ENCODE results near the gene NUDCD3. TPM values are rescaled to one million over a fixed set of nuclear protein-coding genes. Genes with fewer than 3 reads are reported as not detected.
"Not testable (repeated sequence)": the region's sequence is repeated elsewhere in the genome, so short reads cannot be mapped to it uniquely, and the experiment has no call there.

The NUDCD3 gene
- polyA plus RNA-seq, 1 donor = 86.1 TPM

- no peak for DNase-seq
These were observed 39.3 kb downstream of the NUDCD3 start for GRCh38 chr7:44451123-44451522.

- no peak for DNase-seq
These were observed 40.9 kb downstream of the NUDCD3 start for GRCh38 chr7:44449584-44449928.

DNA sequence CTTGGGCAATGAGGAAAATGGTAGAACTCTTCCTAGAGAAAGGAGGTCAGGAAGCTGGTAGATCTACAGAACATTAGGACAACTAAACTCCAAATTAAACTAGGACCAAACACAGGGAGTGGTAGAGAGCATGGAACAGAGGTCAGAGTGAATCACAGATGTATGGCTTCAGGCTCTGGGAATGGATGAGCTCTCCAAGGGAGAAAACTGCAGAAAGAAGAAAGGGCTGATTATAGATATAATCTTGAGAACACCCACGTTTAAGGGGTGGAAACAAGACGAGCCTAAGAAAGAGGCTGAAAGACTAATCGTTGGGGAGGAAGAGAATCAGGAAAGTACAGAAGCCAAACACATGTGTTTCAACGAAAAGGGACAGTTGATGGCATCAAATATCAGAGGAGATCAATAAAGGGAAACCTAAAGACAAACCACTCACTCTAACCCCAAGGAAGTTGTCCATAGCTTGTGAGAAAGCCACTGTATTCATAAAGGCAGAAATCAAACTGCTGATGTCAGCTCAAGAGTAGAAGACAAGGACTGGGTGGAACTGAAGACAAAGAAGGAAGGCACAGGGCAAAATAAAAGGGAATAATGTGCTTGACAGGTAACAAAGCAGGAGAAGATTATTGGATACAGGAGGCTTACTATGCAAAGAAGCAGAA, 41.4 kb downstream of the NUDCD3 start:
- DNase-seq = no peak

DNA sequence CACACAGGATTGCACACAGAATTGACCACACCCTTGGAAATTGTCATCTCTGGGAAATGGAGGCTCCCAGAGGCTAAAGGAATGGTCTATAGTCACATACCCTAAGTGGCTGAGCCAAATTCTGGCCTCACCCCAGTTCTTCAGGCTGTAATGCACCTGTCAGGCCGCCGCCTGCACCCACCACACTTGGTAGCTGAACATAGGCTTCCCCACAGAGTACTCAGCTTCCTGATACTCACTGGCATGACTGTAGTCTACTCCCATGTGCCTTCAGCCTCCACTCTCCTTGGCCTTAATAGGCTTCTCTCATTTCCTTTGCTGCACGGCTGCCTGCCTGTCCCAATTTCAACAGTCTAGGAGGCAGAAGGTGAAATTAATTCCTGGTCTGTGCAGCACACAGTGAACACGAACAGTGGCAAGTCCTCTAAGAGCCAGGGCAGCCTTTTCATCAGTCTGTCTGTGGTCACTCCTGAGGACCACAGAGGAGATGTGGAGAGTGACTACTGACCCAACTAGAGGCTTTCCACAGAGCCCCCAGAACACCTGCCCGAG, 42.5 kb downstream of the NUDCD3 start:
- no peak for DNase-seq

DNA sequence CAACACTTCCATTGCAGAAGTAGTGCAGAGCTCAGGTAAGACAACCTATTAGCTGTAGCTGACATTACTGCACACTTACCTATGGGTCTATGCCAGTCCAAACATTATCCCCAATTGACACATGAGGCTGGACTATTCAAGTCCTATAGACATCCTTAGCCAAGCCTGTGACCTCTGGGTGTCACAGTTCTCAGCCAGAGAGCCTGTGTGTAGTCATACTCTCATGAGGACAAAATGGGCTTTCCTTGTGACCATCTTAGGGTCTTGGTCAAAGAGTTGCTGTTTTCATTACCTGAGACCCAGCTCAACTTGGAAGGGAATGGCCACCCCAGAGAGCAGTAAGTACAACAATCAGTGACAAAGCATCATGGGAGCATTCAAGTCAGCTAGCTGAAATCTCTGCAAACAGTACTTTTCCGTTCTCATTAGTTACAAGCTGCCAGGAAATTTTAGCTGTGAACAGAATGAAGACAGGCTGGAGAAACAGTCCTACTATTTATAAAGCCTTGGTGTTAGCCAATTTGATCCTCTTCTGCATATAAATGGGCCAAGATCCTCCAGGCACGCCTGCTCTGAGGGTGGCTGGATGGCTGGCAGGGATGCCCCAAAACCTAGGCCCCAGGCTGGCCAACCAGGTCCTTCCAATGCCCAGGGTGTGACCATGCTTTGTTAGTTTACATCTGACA, 44.3 kb downstream of the NUDCD3 start:
- no peak for DNase-seq

- DNase-seq = no peak
These were observed 49.4 kb downstream of the NUDCD3 start for GRCh38 chr7:44441079-44441478.

DNA sequence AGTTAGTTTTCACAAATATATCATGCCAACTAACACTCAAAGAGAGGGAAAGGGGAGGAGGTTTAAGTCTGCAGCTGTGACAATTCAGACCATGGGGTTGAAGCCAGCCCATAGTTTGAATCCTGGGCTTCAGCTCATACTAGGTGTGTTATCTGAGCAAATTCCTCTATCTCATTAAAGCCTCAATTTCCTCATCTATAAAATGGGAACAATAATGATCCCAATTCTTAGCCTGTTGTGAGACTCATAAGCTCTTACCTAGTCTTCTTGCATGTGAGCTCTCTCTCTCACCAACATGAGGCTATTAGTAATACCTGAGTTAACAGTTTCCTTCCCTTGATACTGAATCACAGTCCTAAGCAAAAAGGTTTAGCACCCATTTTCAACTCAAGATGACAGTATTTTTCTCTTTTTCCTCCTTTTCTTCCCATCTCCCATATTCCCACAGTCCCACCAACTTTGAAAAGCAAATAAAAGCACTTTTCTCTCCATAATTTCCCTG, 49.8 kb downstream of the NUDCD3 start:
- DNase-seq = no peak

- no peak for DNase-seq
These were observed 50.5 kb downstream of the NUDCD3 start for GRCh38 chr7:44439926-44440325.

GRCh38 chr7:44438816-44439215, 51.6 kb downstream of the NUDCD3 start:
- DNase-seq = no peak

DNA sequence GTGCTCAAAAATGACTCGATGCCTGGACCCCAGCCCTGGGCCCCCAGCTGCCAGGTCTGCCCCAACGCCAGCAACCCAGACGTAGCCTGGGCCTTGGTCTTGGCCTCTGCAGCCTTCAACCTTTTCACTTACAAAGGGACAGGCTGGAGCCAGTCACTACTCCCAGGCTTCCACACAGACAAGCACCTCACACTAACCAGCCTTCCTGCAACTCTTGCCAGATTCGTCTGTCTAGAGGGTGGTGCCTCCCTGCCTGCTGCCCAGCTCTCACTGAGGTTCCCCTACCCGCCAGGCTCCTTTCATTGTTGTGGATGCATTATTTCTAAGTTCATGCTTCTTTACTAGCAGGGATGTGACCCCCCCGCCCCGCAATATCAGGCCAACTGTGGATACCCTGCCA, 56.3 kb downstream of the NUDCD3 start:
- no peak for DNase-seq

DNA sequence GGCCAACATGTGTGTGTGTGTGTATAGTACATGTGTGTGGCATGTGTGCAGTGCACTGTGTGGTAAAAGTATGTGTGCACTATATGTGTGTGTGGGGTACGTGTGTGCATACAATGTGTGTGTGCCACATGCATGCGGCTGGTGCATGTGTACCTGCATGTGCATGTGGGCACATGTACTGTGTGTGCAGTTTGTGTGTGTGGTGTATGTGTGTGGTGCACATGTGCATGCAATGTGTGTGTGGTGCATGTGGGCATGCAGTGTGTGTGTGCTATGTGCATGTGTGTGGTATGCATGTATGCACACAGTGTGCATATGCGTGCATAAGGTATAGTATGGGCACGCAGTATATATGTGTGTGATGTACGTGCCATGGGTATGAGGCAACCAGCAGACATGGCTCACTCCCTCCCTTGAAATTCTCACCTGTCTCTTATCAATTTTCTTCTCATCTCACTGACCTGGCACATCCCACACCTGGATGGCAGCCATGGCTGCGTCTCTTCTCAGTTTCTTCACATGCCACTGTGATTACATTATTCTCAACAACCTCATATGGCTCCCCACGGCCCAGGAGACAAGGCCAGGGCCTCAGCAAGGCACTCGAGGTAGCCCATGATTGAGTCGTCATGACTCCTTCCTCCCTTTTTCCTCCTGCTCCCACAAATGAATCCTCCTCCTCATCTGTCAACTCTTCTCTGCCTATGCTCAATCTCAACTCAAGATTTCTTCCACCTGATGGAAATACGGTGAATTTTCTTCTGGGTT, 57.0 kb downstream of the NUDCD3 start:
- no peak for DNase-seq

GRCh38 chr7:44432381-44432977, 58.0 kb downstream of the NUDCD3 start:
- DNase-seq = no peak

- DNase-seq = no peak
These were observed 59.3 kb downstream of the NUDCD3 start for GRCh38 chr7:44431091-44431608.

GRCh38 chr7:44430054-44430453, 60.4 kb downstream of the NUDCD3 start:
- DNase-seq = no peak

DNA sequence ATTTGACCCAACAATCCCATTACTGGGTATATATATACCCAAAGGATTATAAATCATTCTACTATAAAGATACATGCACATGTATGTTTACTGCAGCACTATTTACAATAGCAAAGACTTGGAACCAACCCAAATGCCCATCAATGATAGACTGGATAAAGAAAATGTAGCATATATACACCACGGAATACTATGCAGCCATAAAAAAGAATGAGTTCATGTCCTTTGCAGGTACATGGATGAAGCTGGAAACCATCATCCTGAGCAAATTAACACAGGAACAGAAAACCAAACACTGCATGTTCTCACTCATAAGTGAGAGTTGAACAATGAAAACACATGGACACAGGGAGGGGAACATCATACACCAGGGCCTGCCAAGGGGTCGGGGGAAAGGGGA, 65.7 kb downstream of the NUDCD3 start:
- not testable (repeated sequence) for DNase-seq

DNA sequence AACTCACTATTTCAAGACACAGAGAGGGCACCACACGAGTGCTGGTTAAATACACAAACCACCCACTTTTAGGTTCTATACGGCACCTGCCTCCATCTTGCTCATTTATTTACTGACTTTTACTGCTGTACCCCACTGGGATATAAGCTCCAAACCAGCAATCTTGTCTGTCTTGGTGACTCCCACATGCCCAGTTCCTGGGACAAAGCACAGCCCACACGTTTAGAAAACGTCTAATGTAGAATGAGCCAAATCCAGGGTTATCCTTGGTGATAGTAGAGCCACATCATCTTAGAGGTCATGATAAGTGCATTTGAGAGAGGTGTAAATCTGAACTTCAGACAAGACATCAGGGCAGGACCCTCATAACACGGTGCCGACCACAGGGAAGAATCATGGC, 73.5 kb downstream of the NUDCD3 start:
- DNase-seq = no peak

DNA sequence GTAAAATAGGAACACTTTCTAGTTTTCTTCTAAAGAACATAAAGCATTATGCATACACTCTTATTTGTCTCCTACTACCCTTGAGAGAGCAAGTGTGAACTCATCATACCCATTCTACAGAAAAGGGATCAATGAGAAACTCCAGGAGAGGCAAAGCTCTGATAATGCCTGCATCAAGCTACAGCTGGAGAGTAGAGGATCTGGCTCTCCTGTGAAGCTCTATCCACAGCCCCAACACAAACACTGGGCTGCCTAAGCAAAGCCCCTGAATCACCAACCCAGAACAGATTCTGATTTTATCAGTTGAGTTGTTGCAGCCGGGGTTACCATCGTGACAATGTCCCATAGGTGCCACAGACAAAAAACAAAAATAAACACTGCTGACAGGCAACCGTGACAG, 74.9 kb downstream of the NUDCD3 start:
- DNase-seq = no peak

GRCh38 chr7:44415047-44415446, 75.4 kb downstream of the NUDCD3 start:
- DNase-seq = no peak

DNA sequence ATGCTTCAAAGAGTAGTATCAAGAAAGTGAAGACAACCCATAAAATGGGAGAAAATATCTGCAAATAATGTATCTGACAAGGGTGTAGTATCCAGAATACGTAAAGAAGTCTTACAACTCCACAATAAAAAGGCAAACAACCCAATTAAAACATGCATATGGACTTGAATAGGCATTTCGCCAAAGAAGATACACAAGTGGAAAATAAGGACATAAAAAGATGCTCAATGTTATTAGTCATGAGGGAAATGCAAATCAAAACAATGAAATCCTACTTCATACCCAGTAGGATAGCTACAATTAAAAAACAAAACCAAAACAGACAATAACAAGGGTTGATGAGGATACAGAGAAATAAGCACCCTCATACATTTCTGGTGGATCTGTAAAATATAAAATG, 79.2 kb downstream of the NUDCD3 start:
- DNase-seq = no peak

DNA sequence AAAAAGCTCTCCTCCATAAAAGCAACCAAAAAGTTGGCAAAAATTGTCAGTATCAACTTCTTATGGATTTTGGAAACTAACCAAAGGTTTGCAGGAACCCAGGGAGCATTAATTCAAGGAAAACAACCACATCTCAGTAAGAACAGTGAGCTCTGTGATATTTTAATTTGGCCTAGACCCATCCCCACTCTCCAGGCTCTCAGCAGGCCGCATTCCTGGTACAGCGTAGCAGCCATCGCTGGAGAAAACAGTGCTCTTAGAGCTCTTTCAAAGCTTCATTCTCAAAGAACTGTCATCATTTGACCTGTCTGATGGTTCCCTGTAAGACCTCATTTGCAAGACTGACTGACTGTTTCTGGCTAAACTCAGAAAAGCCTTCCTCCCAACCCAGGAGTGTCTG, 81.9 kb downstream of the NUDCD3 start:
- DNase-seq = no peak

GRCh38 chr7:44403775-44404174, 86.7 kb downstream of the NUDCD3 start:
- no peak for DNase-seq

DNA sequence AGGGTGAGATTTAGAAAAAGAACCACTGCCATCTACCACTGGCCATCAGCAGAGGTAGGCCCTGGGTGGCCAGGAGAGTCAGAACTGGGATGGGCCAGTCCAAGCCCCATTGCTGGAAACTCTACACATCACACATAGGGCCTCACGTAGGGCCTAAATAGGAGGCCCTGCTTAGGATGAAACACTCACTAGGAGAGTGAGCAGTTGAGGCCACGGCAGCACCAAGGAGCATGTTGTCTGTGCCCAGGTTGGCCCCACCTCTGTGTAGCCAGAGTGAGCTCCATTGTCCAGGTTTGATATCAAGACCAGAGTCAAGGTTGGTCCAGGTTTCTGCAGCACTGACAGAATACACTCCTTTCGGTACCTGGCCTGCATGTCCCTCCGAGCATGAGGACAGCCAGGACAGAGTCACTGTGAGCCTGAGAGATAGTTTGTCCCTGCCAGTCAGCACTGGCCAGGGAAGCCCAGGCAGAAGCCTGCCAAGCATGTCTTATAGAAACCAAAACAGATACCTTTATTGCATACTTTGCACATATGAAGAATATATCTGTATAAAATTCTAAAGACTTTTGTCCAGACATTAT, 87.2 kb downstream of the NUDCD3 start:
- no peak for DNase-seq
